Small intestine (tissue), 7 donors: Measurements from ENCODE around the gene DENND11. TPM values are rescaled to one million over a fixed set of nuclear protein-coding genes. Genes with fewer than 3 reads are reported as not detected.

Source experiments
- DNase-seq, 2 donors: peaks; one replicate each; pipeline versions ENCODE4 v3.0.0 to v3.0.0-alpha.2; 2013
- FAIRE-seq: peaks from 2 replicates; lab custom pipeline; 2012; peaks lifted over from hg19 to GRCh38; lab: Jason Lieb, UNC
- H3K27ac ChIP-seq, 3 donors: one replicate each; pipeline ENCODE4 v1.5.1; 2013; ENCODE audit warnings: low read length in 2 of 3, mild to moderate bottlenecking in 2 of 3, control low read depth in 1 of 3, inconsistent platforms in 1 of 3, low read depth in 1 of 3, moderate library complexity in 1 of 3
- H3K27me3 ChIP-seq, 3 donors: one replicate each; pipeline ENCODE4 v1.6.1; 2013; ENCODE audit warnings: low read length in 3 of 3, inconsistent platforms in 1 of 3; ENCODE audit not compliant: control insufficient read depth in 3 of 3, insufficient read depth in 3 of 3
- H3K36me3 ChIP-seq, 3 donors: one replicate each; pipeline ENCODE4 v1.6.1; 2013; ENCODE audit warnings: low read length in 3 of 3, inconsistent platforms in 1 of 3, low read depth in 1 of 3, mild to moderate bottlenecking in 1 of 3, moderate library complexity in 1 of 3; ENCODE audit not compliant: control insufficient read depth in 3 of 3, insufficient read depth in 2 of 3
- H3K4me1 ChIP-seq, 3 donors: one replicate each; pipeline ENCODE4 v1.6.1; 2013; ENCODE audit warnings: low read length in 2 of 3, inconsistent platforms in 1 of 3, low read depth in 1 of 3, mild to moderate bottlenecking in 1 of 3, moderate library complexity in 1 of 3; ENCODE audit not compliant: control insufficient read depth in 3 of 3, insufficient read depth in 2 of 3
- H3K4me3 ChIP-seq, 3 donors: one replicate each; pipeline ENCODE4 v1.5.1; 2013; ENCODE audit warnings: low read length in 3 of 3, control low read depth in 1 of 3, inconsistent platforms in 1 of 3, low read depth in 1 of 3, mild to moderate bottlenecking in 1 of 3, moderate library complexity in 1 of 3
- H3K9me3 ChIP-seq, 2 donors: one replicate each; pipeline ENCODE4 v1.6.1; 2013; ENCODE audit warnings: low read depth in 1 of 2, low read length in 1 of 2; ENCODE audit not compliant: control insufficient read depth in 2 of 2, insufficient read depth in 1 of 2
- WGBS, 3 donors: extraction: QIAGEN DNeasy Blood & Tissue Kit; methylation state at CpG; one replicate each; pipeline ENCODE4 v1.1.7; 2013; 5-methylcytosine and 5-hydroxymethylcytosine counted together
- polyA plus RNA-seq, 4 donors: library from polyadenylated mRNA; stranded (reverse) in 3 of 4; unstranded in 1 of 4; fragments of 200-250 nt in 3 of 4; fragments of 120-200 nt in 1 of 4; gene quantifications; one replicate each; pipeline versions ENCODE4 v1.2.1 to v1.2.3, GENCODE V29; 2013
- donor health status: healthy with polysubstance abuse.
- donor health status: control.
- donor health status: control.
- donor health status: Bipolar disorder and iron deficiency.
- donor health status: healthy.

Gene DENND11
- polyA plus RNA-seq, 4 donors: 3.8 to 54.6 (median 7.1) TPM

DNA sequence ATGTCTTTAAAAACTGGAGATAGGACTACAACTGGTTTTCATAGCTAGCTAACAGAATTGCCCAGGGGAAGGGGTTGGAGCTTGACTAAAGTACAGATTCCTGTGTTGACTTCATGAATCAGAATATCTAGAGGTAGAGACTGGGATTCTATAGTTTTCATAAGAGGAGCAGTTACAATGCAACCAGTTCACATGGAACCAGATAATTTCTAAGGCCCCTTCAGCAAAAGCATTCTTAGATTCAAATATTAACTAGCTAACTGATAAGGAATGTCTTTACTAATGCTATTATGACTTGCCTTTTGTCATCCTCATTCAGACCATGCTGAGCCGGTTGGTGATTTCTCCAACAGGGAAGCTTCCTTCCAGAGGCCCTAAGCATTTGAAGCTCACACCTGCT lies 11.9 kb upstream of the DENND11 start:
- DNase-seq (peak in 1 of 2 donors; percentile 60), FAIRE-seq (no peak)
- no peak overlapping the region for H3K4me3 ChIP-seq
- H3K36me3 ChIP-seq: no peaks in the 10 kb centered on the region
- 33 to 68% (median 54%) methylated on average over 1 of the region's 1 CpG for WGBS, 3 donors
- no peaks in the 10 kb centered on the region for H3K27me3 ChIP-seq
- H3K4me1 ChIP-seq: peaks cover 0 to 35% (median 0%) of the 10 kb centered on the region in 3 donors
- peak overlapping the region in 1 of 3 donors; percentile 85 for H3K27ac ChIP-seq
- no peaks in the 10 kb centered on the region for H3K9me3 ChIP-seq

DNA sequence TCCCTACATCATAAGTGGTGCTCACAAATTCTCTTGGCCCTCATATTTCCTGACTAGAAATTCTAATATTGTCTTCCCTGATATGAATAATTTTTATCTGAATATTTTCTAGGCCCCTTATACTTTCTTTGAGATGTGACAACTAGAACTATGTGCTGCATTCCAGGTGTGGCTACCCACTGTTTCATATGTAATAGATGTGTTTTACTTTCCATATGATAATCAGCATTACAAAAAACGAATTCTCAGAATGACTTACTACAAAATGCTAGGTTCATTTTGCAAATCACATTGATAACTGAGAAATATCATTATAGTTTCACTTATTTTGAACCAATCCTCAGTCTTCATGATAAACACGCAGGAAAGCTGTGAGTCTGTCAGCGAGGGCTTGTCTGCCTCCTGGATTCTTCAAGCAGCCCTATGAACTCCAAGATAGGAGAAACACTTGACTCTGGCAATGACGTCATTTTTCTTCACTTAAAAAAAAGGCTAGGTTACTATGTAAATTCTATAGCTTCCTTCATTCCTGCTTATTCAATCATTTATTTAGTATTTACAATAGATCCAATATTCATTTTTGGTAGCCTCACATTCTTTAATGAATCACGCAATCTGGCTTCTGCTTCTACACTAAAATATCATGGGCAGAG lies 10.8 kb upstream of the DENND11 start:
- DNase-seq (peak in 1 of 2 donors; percentile 79), FAIRE-seq (no peak)
- no peaks in the 10 kb centered on the region for H3K27me3 ChIP-seq
- 80 to 88% (median 81%) methylated on average over 5 of the region's 5 CpGs for WGBS, 3 donors
- H3K9me3 ChIP-seq: no peaks in the 10 kb centered on the region
- no peak overlapping the region for H3K4me3 ChIP-seq
- no peaks in the 10 kb centered on the region for H3K36me3 ChIP-seq
- H3K27ac ChIP-seq: peak overlapping the region in 1 of 3 donors; percentile 85
- H3K4me1 ChIP-seq: peaks cover 0 to 35% (median 0%) of the 10 kb centered on the region in 3 donors

DNA sequence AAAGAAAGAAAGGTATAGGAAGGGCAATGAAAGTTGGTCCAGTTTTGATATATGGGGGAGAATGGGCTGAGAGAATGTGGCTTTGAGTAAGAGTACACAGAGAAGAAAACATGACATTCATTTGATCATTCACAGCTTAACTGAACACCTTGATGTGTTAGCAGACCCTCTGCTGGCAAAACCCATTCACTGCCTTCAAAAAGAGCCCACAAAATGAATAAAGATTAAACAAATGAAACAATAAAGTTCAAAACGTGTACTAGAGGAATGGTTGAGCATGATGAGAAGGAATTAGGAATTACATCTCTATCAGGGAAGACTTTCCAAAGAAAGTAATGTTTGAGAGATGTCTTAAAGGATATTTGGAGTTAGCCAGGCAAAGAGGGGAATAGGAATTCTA lies 8.3 kb upstream of the DENND11 start:
- H3K4me3 ChIP-seq: no peak overlapping the region
- DNase-seq (no peak), FAIRE-seq (no peak)
- no peaks in the 10 kb centered on the region for H3K36me3 ChIP-seq
- no peak overlapping the region for H3K27ac ChIP-seq
- no peaks in the 10 kb centered on the region for H3K9me3 ChIP-seq
- no peaks in the 10 kb centered on the region for H3K27me3 ChIP-seq
- WGBS, 3 donors: 37 to 44% (median 42%) methylated on average over 1 of the region's 1 CpG
- H3K4me1 ChIP-seq: peaks cover 0 to 40% (median 0%) of the 10 kb centered on the region in 3 donors

DNA sequence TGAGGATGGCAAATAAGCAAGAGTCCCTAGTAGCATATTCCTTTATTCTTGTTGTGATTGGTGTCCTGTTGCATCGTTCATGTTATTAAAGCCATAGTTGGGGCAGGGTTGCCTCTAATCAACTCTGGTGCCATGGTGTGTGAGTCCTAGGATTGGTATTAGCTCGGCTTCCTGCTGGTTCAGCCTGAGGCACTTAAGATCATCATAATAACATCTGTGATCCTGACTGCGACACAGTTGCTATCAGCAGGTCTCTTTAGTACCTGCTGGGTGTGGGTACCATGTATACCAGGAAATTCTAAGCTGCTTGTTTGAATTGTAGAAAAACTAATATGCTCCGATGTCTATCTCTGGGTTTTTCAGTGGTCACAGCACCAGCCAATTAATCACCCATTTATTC lies 7.8 kb upstream of the DENND11 start:
- Histone ChIP-seq H3K36me3 (no peaks in the 10 kb centered on the region), H3K27ac (no peak overlapping the region), H3K27me3 (no peaks in the 10 kb centered on the region), H3K4me1 (peaks cover 0 to 44% (median 0%) of the 10 kb centered on the region in 3 donors), H3K4me3 (no peak overlapping the region), H3K9me3 (no peaks in the 10 kb centered on the region)
- 83 to 92% (median 85%) methylated on average over 4 of the region's 4 CpGs for WGBS, 3 donors
- DNase-seq (peak in 1 of 2 donors; percentile 22), FAIRE-seq (no peak)

DNA sequence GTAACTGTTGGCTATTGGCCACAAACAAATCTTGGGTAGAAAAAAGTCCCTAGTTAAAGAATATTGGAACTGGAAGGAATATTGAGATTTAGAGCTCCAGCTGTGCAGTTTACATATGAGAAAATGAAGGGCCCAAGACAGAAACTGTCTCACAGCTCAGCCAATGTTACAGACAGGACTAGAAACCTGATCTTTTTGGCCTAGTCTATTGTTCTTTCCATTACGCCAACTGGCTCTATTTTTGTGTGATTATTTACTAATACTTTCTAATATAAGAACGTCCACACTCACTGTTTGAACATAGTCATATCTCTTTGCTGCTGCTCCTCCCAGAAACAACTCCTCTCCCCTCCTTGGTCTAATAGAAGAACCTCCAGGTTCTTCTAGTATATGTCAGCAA lies 7.4 kb upstream of the DENND11 start:
- H3K27me3 ChIP-seq: no peaks in the 10 kb centered on the region
- DNase-seq (no peak), FAIRE-seq (no peak)
- no peaks in the 10 kb centered on the region for H3K36me3 ChIP-seq
- H3K4me3 ChIP-seq: no peak overlapping the region
- 81 to 96% (median 83%) methylated on average over 2 of the region's 2 CpGs for WGBS, 3 donors
- H3K4me1 ChIP-seq: peaks cover 0 to 45% (median 0%) of the 10 kb centered on the region in 3 donors
- no peaks in the 10 kb centered on the region for H3K9me3 ChIP-seq
- no peak overlapping the region for H3K27ac ChIP-seq

DNA sequence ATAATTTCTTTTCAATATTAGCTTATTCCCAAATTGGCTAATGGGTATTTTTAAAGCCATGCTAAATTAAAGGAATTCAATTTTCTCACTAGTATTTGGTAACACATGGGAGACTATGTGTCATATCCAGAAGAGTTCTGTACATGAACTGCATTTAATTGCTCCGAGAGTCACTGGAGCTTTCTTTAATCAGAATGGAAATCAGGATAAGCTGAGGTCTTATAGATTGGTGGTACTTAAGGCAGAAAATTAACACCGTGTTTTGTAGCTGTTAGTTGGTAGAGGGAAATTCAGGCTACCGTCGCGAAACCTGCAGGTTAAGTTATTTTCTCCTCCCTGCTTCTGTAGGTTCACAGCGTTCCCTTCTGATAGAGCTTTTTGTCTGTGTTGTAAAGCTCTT lies 6.4 kb upstream of the DENND11 start, which contains the start of gene WEE2:
Gene WEE2, plus strand, starts transcription at position 3 of the 400 bp plus-strand sequence. CDS start 406 bp downstream, outside the sequence.
- no peaks in the 10 kb centered on the region for H3K36me3 ChIP-seq
- H3K27ac ChIP-seq: no peak within 1 kb of the TSS
- H3K9me3 ChIP-seq: no peaks in the 10 kb centered on the region
- 70 to 84% (median 82%) methylated on average over 6 of the region's 6 CpGs for WGBS, 3 donors
- H3K4me3 ChIP-seq: no peak within 1 kb of the TSS
- peaks cover 0 to 48% (median 1%) of the 10 kb centered on the region in 3 donors for H3K4me1 ChIP-seq
- FAIRE-seq: no peak
- no peak for DNase-seq
- H3K27me3 ChIP-seq: no peaks in the 10 kb centered on the region

DNA sequence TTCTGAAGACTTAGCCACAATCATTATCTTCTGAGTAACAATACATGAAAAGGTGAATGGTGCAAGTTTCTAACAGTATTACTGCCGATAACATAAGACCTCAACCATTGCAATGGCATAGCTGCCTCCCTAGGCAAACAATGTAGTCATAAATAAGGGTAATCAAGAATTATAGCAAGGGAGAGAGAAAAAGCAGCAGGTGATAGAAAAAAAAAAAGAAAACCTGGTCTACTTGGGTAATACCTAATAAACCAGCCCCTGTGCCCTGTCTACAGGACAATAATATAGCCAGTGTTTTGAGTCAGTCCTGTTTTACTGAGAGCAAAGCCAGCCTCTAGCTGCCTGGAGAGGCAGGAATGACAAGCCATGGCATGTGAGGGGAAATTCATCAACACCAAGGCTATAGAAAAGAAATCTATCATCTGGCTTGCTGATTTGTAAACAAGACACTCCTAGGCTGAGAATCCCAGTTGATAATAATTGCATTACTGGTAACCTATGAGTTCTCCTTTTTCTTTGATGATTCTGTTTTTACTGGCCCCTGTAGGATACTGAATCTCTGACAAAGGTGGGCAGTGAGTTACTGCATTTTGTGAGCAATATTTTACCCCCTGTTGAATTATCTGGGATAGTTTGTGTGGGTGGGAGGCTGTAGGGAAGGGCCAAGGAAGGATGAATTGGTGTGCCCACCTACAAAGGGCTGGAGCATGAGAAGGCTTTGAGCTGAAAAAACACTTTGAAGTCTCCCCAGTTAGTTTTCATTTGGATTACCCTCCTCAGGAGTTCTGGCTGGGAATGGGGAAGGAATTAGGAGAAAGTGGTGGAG lies 4.5 kb upstream of the DENND11 start:
- H3K27ac ChIP-seq: peak overlapping the region in 1 of 3 donors; percentile 49
- H3K9me3 ChIP-seq: no peaks in the 10 kb centered on the region
- FAIRE-seq: no peak
- 12 to 71% (median 32%) methylated on average over 1 of the region's 1 CpG for WGBS, 3 donors
- no peaks in the 10 kb centered on the region for H3K36me3 ChIP-seq
- peaks cover 0 to 44% (median 3%) of the 10 kb centered on the region in 3 donors for H3K4me1 ChIP-seq
- DNase-seq: peak; percentile 29 to 73
- no peaks in the 10 kb centered on the region for H3K27me3 ChIP-seq
- no peak overlapping the region for H3K4me3 ChIP-seq

DNA sequence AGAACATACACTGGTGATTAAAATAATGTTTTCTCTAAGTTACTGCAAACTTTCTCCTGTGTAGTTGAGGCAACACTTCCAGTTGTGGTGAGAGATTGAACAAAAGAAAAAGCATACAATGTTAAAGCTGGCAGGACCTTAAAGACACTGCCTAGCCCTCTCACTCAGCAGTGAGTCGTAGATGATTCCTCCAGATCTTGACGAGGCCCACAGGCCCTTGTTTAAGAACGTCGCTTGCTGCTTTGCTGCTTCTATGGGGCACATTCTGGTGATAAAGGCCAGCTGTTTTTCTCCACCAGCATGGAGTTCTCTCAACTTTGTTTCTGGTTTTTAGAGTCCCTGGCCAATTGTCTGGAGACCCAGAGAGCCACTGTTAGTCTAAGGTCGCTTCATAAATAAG lies 2.8 kb upstream of the DENND11 start:
- WGBS, 3 donors: 64 to 75% (median 66%) methylated on average over 5 of the region's 5 CpGs
- FAIRE-seq (no peak), DNase-seq (no peak)
- peak overlapping the region in 1 of 3 donors; percentile 17 for H3K27ac ChIP-seq
- H3K27me3 ChIP-seq: no peaks in the 10 kb centered on the region
- H3K4me1 ChIP-seq: peaks cover 0 to 47% (median 3%) of the 10 kb centered on the region in 3 donors
- no peak overlapping the region for H3K4me3 ChIP-seq
- no peaks in the 10 kb centered on the region for H3K9me3 ChIP-seq
- H3K36me3 ChIP-seq: no peaks in the 10 kb centered on the region
